Placental epithelial cell (primary cell): Measurements from ENCODE around the gene ZNF544. TPM values are rescaled to one million over a fixed set of nuclear protein-coding genes. Genes with fewer than 3 reads are reported as not detected.

ENCODE experiments used
- total RNA-seq: library from RNA; depleted of rRNA; stranded (reverse); fragments of >200 nt; gene quantifications from 2 replicates; pipeline ENCODE4 v1.2.3, GENCODE V29; 2012

Gene ZNF544
- total RNA-seq, result 20.8 and 39.8 TPM in 2 replicates

DNA sequence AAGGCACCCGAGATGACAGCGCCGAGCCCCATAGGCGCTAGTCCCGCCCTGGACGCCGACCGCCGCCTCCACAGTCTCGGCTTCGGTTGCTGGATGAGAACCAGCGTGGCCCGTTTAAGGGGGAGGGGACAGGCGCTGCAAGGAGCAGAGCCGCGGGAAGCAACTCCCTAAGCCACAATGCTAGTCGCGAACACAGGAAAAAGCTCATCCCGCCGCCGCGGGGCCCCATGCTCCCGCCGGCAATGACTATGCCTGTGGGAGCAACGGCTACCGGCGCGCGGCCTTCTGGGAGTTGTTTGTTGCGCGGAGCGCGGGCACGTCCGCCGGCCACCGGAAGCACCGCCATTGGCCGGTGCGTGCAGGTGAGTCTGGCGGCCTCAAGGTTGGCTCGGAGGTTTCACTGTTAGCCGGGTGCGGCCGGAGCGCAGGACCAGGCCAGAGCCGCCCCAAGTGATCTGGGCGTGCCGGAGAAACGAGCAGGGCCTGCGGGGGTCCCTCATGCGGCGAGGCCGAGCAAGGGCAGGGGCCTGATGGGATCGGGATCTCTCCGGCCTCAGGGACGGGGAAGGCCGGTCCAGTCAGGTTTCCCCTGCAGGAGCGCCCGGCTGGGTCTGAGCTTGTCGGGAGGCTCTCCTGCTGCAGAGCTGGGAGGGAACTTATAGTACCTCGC is at the start of gene ZNF544:
TSS of gene ZNF544 (plus strand) at position 330 of the 670 bp plus-strand sequence. CDS start 15,110 bp downstream, outside the sequence.

GRCh38 chr19:58182989-58183816 is 45.5 kb upstream of the ZNF544 start, which contains the start of gene ZNF274:
ZNF274 (plus strand) TSS chr19:58183061; CDS start chr19:58183966, 905 bp downstream.

DNA sequence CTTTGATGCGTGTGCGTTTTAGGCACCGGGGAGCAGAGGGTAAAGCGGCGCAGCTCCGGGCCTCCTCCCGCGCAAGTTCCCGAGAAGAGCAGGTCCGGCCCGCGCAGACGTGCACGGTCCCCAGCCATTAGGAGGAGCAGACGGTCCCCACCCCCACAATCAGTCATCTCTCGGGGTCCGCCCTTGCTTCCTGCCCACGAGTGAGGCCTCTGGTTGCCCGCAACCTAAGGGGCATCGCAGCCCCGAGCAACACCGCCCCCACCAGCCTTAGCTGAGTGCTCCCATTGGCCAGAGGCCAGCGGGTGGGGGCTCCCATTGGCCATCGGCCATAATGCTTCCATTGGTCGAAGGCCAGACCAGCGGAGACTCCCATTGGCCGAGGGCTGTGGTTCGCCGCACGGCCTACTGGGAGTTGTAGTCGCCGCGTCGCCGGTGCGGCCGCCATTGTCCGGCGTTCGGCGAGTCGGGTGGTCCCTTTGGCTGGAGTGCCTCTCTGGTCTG is 49.9 kb downstream of the ZNF544 start, which contains the start of gene ZNF8:
TSS of gene ZNF8 (plus strand) at position 415 of the 501 bp plus-strand sequence. CDS start 127 bp downstream, outside the sequence.

DNA sequence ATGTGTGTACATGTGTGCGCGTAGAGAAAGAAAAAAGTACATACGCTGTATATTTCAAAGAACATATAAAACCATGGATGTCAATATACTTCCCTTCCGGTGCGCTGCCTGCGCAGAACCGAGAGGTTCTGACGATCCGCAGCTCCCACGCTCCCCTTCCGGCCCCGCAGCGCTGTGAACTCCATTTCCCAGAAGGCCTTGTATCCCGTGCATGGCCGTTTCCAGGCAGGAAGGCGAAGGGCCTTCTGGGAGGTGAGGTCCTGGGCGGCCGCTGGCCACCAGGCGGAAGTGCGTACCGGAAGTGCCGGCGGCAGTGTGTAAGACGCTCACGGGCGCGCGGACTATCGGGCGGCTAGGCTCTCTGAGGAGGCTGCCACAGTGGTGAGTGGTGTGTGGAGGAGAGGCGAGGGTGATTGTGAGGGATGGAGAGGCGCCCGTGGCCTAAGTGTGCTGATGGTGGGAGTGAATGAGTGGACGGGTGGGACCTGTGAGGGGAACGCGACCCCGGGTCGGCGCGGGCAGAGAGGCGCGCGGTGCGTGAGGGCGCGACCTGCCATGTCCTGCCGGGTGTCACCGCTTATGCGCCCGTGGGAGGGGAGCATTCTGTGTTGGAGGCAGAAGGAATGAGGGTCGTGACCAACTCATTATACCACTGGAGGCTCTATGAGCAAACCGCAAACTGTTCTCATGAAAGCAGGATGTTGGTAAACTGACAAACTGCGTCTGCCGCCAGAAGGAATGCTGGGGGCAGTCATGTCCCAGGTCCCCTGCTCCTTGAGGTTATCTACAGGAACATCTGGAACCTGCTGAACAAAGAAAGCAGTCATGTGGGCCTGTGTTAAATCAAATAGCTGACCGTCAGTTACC is 76.6 kb downstream of the ZNF544 start, which contains the start of gene ERVK3-1:
TSS of gene ERVK3-1 (plus strand) at position 313 of the 867 bp plus-strand sequence. CDS start 6,792 bp downstream, outside the sequence.

Other genes starting within 250 kb of the ZNF544 start
- 27.9 and 40.6 TPM in 2 replicates for gene ZNF606, start 226.1 kb upstream of the ZNF544 start, total RNA-seq
- not detected in 2 replicates for gene ZSCAN1, start 194.9 kb upstream of the ZNF544 start, total RNA-seq
- 6.4 and 9.4 TPM in 2 replicates for gene ZNF135, start 169.6 kb upstream of the ZNF544 start, total RNA-seq
- 39.7 and 53.8 TPM in 2 replicates for gene ZSCAN18, start 130.7 kb upstream of the ZNF544 start, total RNA-seq
- gene ZNF329, start 78.1 kb upstream of the ZNF544 start, total RNA-seq, result 14.1 and 17.7 TPM in 2 replicates
- 28.3 and 30.6 TPM in 2 replicates for gene ZNF274, start 45.9 kb upstream of the ZNF544 start, total RNA-seq
- gene ZNF8, start 50.0 kb downstream of the ZNF544 start, total RNA-seq, result 7.9 and 9.4 TPM in 2 replicates
- 33.4 and 35.5 TPM in 2 replicates for gene ERVK3-1, start 76.5 kb downstream of the ZNF544 start, total RNA-seq
- 5.5 and 6.6 TPM in 2 replicates for gene ZSCAN22, start 98.1 kb downstream of the ZNF544 start, total RNA-seq
- gene A1BG, start 124.6 kb downstream of the ZNF544 start, total RNA-seq, result 0.79 TPM in 1 of 2 replicates, not detected in the other
- 3.3 and 3.9 TPM in 2 replicates for gene ZNF497, start 133.8 kb downstream of the ZNF544 start, total RNA-seq
- 4.4 and 6.3 TPM in 2 replicates for gene ZNF837, start 152.1 kb downstream of the ZNF544 start, total RNA-seq
- gene RPS5, start 158.4 kb downstream of the ZNF544 start, total RNA-seq, result 1,650 and 1,691 TPM in 2 replicates
- 2.8 and 5.5 TPM in 2 replicates for gene RNF225, start 166.7 kb downstream of the ZNF544 start, total RNA-seq
- gene ZNF584, start 179.7 kb downstream of the ZNF544 start, total RNA-seq, result 13.2 and 17.3 TPM in 2 replicates
- gene ZNF132, start 211.2 kb downstream of the ZNF544 start, total RNA-seq, result 12.6 and 14.6 TPM in 2 replicates
- 13.3 and 14.6 TPM in 2 replicates for gene ZNF324B, start 222.7 kb downstream of the ZNF544 start, total RNA-seq
- 25.1 and 41.3 TPM in 2 replicates for gene ZNF324, start 238.2 kb downstream of the ZNF544 start, total RNA-seq
- gene ZNF446, start 247.4 kb downstream of the ZNF544 start, total RNA-seq, result 15.3 and 22.0 TPM in 2 replicates